Neural cell (in vitro differentiated cells): Measurements from ENCODE around the gene CABP2. TPM values are rescaled to one million over a fixed set of nuclear protein-coding genes. Genes with fewer than 3 reads are reported as not detected.

ENCODE experiments used
- H2AFZ ChIP-seq: fragments of 200-600, 300-800 bp; sonication (generic), shearing (Covaris generic); 2 replicates; pipeline ENCODE4 v1.6.0; 2014; ENCODE audit warnings: low read depth, mild to moderate bottlenecking, antibody characterized with exemption, low read length, moderate library complexity
- H3F3A ChIP-seq: fragments of 200-600 bp; shearing (Covaris generic); 2 replicates; pipeline ENCODE4 v1.6.1; 2016; ENCODE audit warnings: mild to moderate bottlenecking, moderate library complexity, mixed read lengths, antibody characterized with exemption, low read length; ENCODE audit not compliant: insufficient read depth, poor library complexity, severe bottlenecking
- H3K27ac ChIP-seq: fragments of 200-600, 300-800 bp; sonication (generic), shearing (Covaris generic); 2 replicates; pipeline ENCODE4 v1.5.1; 2014; ENCODE audit warnings: mild to moderate bottlenecking, low read length, moderate library complexity
- H3K27me3 ChIP-seq: fragments of 300-800, 200-600 bp; sonication (generic), shearing (Covaris generic); 2 replicates; pipeline ENCODE4 v1.6.0; 2014; ENCODE audit warnings: mild to moderate bottlenecking, low read depth, low read length, moderate library complexity; ENCODE audit not compliant: insufficient read depth
- H3K36me3 ChIP-seq: fragments of 300-800, 200-600 bp; sonication (generic), shearing (Covaris generic); 2 replicates; pipeline ENCODE4 v1.5.1; 2014; ENCODE audit warnings: mild to moderate bottlenecking, antibody characterized with exemption, low read length, moderate library complexity; ENCODE audit not compliant: insufficient read depth
- H3K4me2 ChIP-seq: fragments of 300-800, 200-600 bp; sonication (generic), shearing (Covaris generic); 2 replicates; pipeline ENCODE4 v1.6.0; 2014; ENCODE audit warnings: mild to moderate bottlenecking, low read length
- H3K4me3 ChIP-seq: fragments of 300-800, 200-600 bp; sonication (generic), shearing (Covaris generic); 2 replicates; pipeline ENCODE4 v1.5.1; 2014; ENCODE audit warnings: mild to moderate bottlenecking, low read length, moderate library complexity
- H3K79me2 ChIP-seq: fragments of 200-600 bp; shearing (Covaris generic); replicated peaks from 2 replicates; pipeline ENCODE4 v1.6.0; 2014; ENCODE audit warnings: mild to moderate bottlenecking, low read length, moderate library complexity; ENCODE audit not compliant: insufficient read depth
- H3K9ac ChIP-seq: fragments of 300-800, 200-600 bp; sonication (generic), shearing (Covaris generic); 2 replicates; pipeline ENCODE4 v1.6.1; 2016; ENCODE audit warnings: mild to moderate bottlenecking, low read length, mixed read lengths
- H3K9me2 ChIP-seq: fragments of 200-600 bp; shearing (Covaris generic); 2 replicates; pipeline ENCODE4 v1.6.1; 2016; ENCODE audit warnings: mild to moderate bottlenecking, low read length, mixed read lengths; ENCODE audit not compliant: insufficient read depth
- H3K9me3 ChIP-seq: fragments of 200-600, 300-800 bp; sonication (generic), shearing (Covaris generic); 2 replicates; pipeline ENCODE4 v1.6.1; 2016; ENCODE audit warnings: mild to moderate bottlenecking, mixed run types, low read length, moderate library complexity, mixed read lengths
- H4K20me1 ChIP-seq: fragments of 200-600 bp; shearing (Covaris generic); 2 replicates; pipeline ENCODE4 v1.6.1; 2016; ENCODE audit warnings: mild to moderate bottlenecking, mixed run types; ENCODE audit not compliant: insufficient read depth
- CTCF ChIP-seq: fragments of 450-650 bp; IDR thresholded peaks from 2 replicates; pipeline ENCODE4 v1.5.1; 2014; ENCODE audit warnings: antibody characterized with exemption, mild to moderate bottlenecking, moderate library complexity; ENCODE audit not compliant: poor library complexity, severe bottlenecking
- EP300 ChIP-seq: fragments of 450-650 bp; conservative IDR thresholded peaks from 2 replicates; pipeline ENCODE4 v1.6.1; 2014; ENCODE audit warnings: antibody characterized with exemption, mild to moderate bottlenecking, moderate library complexity; ENCODE audit not compliant: poor library complexity, severe bottlenecking
- EZH2 ChIP-seq: fragments of 200-600, 300-800 bp; shearing (Covaris generic), sonication (generic); IDR thresholded peaks from 2 replicates; pipeline ENCODE4 v1.6.1; 2014; ENCODE audit warnings: antibody characterized with exemption, low read length, borderline replicate concordance, mild to moderate bottlenecking; ENCODE audit not compliant: insufficient read depth, poor library complexity, severe bottlenecking
- REST ChIP-seq: IDR thresholded peaks from 2 replicates; pipeline ENCODE4 v1.6.1; 2012; ENCODE audit warnings: borderline replicate concordance
- SMC3 ChIP-seq: fragments of 450-650 bp; conservative IDR thresholded peaks from 2 replicates; pipeline ENCODE4 v1.6.1; 2014; ENCODE audit warnings: antibody characterized with exemption, mild to moderate bottlenecking, moderate library complexity; ENCODE audit not compliant: poor library complexity
- TAF1 ChIP-seq: IDR thresholded peaks from 2 replicates; pipeline ENCODE4 v1.6.1; 2012; ENCODE audit warnings: low read depth
- polyA plus RNA-seq: library from polyadenylated mRNA; depleted of rRNA; stranded (reverse); fragments of >200 nt; gene quantifications from 2 replicates; pipeline ENCODE4 v1.2.3, GENCODE V29; 2014

Gene CABP2
- polyA plus RNA-seq, 1 donor from 2014 or later, result not detected

GRCh38 chr11:67507242-67507863 is 15.9 kb downstream of the CABP2 start:
- Histone ChIP-seq H2AFZ (no peak overlapping the region), H3K9ac (peak overlapping the region; percentile 60), H3K79me2 (peaks cover 15% of the 10 kb centered on the region), H3K27ac (peak overlapping the region; percentile 95), H3K36me3 (no peaks in the 10 kb centered on the region), H3K27me3 (no peaks in the 10 kb centered on the region), H3K9me2 (no peaks in the 10 kb centered on the region), H4K20me1 (no peaks in the 10 kb centered on the region), H3K4me3 (peak overlapping the region; percentile 78), H3F3A (no peaks in the 10 kb centered on the region), H3K9me3 (no peaks in the 10 kb centered on the region), H3K4me2 (peak overlapping the region; percentile 65)
- TF ChIP-seq EP300 (no peak), REST (no peak), EZH2 (no peak), CTCF (no peak), SMC3 (no peak)

GRCh38 chr11:67506426-67507051 is 16.7 kb downstream of the CABP2 start:
- no peak for TF ChIP-seq TAF1
- peak; percentile 30 for TF ChIP-seq SMC3
- TF ChIP-seq REST, result no peak
- Histone ChIP-seq H2AFZ (no peak overlapping the region), H3K9ac (no peak overlapping the region)

More at GRCh38 chr11:67506426-67507051, 16.7 kb downstream of the CABP2 start:
- Histone ChIP-seq H3K4me2 (peak overlapping the region; percentile 65), H3K4me3 (peak overlapping the region; percentile 78), H3K9me3 (no peaks in the 10 kb centered on the region), H3F3A (no peaks in the 10 kb centered on the region), H3K79me2 (peaks cover 15% of the 10 kb centered on the region), H3K27ac (no peak overlapping the region), H4K20me1 (no peaks in the 10 kb centered on the region), H3K27me3 (no peaks in the 10 kb centered on the region), H3K36me3 (no peaks in the 10 kb centered on the region), H3K9me2 (no peaks in the 10 kb centered on the region)
